OCI-LY7 (cell line): Measurements from ENCODE around the gene SPEN. TPM values are rescaled to one million over a fixed set of nuclear protein-coding genes. Genes with fewer than 3 reads are reported as not detected.

Experiments
- BruUV-seq: library from RNA; stranded (reverse); fragments of 400-500 nt; replicated peaks from 2 replicates; lab custom pipeline; 2021; lab: Mats Ljungman, UMichigan
- CTCF ChIA-PET: fragments of 300-600 bp; sonication (Branson Sonifier 250); formaldehyde crosslinking; loops from one replicate; lab custom pipeline; 2022; ENCODE audit warnings: antibody characterized with exemption; ENCODE audit not compliant: unreplicated experiment; lab: Charles Lee
- POLR2A ChIA-PET: fragments of 300-600 bp; sonication (Branson Sonifier 250); formaldehyde crosslinking; loops from one replicate; lab custom pipeline; 2022; ENCODE audit warnings: antibody characterized with exemption; lab: Charles Lee
- DNase-seq: peaks from one replicate; pipeline ENCODE4 v3.0.0-alpha.2; 2015; ENCODE audit warnings: low spot score
- H2AFZ ChIP-seq: fragments of 200-600 bp; sonication (generic), shearing (Covaris generic); 2 replicates; pipeline ENCODE4 v1.6.1; 2014; ENCODE audit warnings: mild to moderate bottlenecking, antibody characterized with exemption, low read length, moderate library complexity
- H3K27ac ChIP-seq: fragments of 200-600 bp; sonication (generic); 2 replicates; pipeline ENCODE4 v1.5.1; 2014; ENCODE audit warnings: mixed run types, low read depth, mild to moderate bottlenecking, moderate library complexity, low read length, inconsistent platforms; ENCODE audit not compliant: poor library complexity, severe bottlenecking
- H3K36me3 ChIP-seq: fragments of 200-600 bp; sonication (generic); 2 replicates; pipeline ENCODE4 v1.6.1; 2014; ENCODE audit warnings: mild to moderate bottlenecking, antibody characterized with exemption, low read length, moderate library complexity, mixed read lengths; ENCODE audit not compliant: insufficient read depth
- H3K4me1 ChIP-seq: fragments of 200-600 bp; sonication (generic); 2 replicates; pipeline ENCODE4 v1.5.1; 2014; ENCODE audit warnings: mild to moderate bottlenecking, low read length; ENCODE audit not compliant: insufficient read depth, poor library complexity, severe bottlenecking
- H3K4me2 ChIP-seq: fragments of 200-600 bp; sonication (generic); 2 replicates; pipeline ENCODE4 v1.6.1; 2014; ENCODE audit warnings: mild to moderate bottlenecking, low read length
- H3K4me3 ChIP-seq: fragments of 200-600 bp; sonication (generic); 2 replicates; pipeline ENCODE4 v1.5.1; 2014; ENCODE audit warnings: mild to moderate bottlenecking, low read depth, low read length; ENCODE audit not compliant: poor library complexity, severe bottlenecking
- H3K79me2 ChIP-seq: fragments of 200-600 bp; sonication (generic); 2 replicates; pipeline ENCODE4 v1.6.1; 2016; ENCODE audit warnings: low read depth, mild to moderate bottlenecking, low read length, moderate library complexity, mixed read lengths; ENCODE audit not compliant: insufficient read depth
- H3K9me2 ChIP-seq: fragments of 200-600 bp; sonication (generic); 2 replicates; pipeline ENCODE4 v1.6.1; 2016; ENCODE audit warnings: mild to moderate bottlenecking, low read length, mixed read lengths; ENCODE audit not compliant: insufficient read depth
- H3K9me3 ChIP-seq: fragments of 200-600 bp; sonication (generic); 2 replicates; pipeline ENCODE4 v1.6.1; 2014; ENCODE audit warnings: mild to moderate bottlenecking, mixed run types, low read length, mixed read lengths
- H4K20me1 ChIP-seq: fragments of 200-600 bp; sonication (generic); 2 replicates; pipeline ENCODE4 v1.6.1; 2014; ENCODE audit warnings: mild to moderate bottlenecking, antibody characterized with exemption, low read length, moderate library complexity, mixed read lengths; ENCODE audit not compliant: insufficient read depth
- CTCF ChIP-seq: fragments of 200-600 bp; sonication (generic); conservative IDR thresholded peaks from 2 replicates; pipeline ENCODE4 v1.5.1; 2014; ENCODE audit warnings: mild to moderate bottlenecking, antibody characterized with exemption, low read length, moderate library complexity, mixed read lengths
- EZH2phosphoT487 ChIP-seq: fragments of 200-600 bp; sonication (generic); IDR thresholded peaks from 2 replicates; pipeline ENCODE4 v1.6.1; 2018; ENCODE audit warnings: low read depth, borderline replicate concordance, mild to moderate bottlenecking, mixed run types, antibody characterized with exemption, low read length, moderate library complexity, mixed read lengths
- intact Hi-C: fragments of 100-400 bp; cut with micrococcal nuclease; formaldehyde crosslinking; loops from one replicate; pipeline ENCODE4 v1.10.0; 2022; ENCODE audit not compliant: unreplicated experiment
- total RNA-seq, 2 experiments: library from RNA; depleted of rRNA in 1 of 2; stranded (reverse); fragments of >200 nt in 1 of 2; shearing (Covaris generic) in 1 of 2; gene quantifications; 2 replicates each; pipeline ENCODE4 v1.2.3, GENCODE V29; 2014 to 2022

Gene SPEN
- total RNA-seq, 2 experiments from 2014 or later = 40.7 to 87.1 TPM

- H3K4me2 ChIP-seq = peak overlapping the region; percentile 68
- CTCF ChIA-PET = no interaction called here
Measured at GRCh38 chr1:15830258-15830657, 17.2 kb upstream of the SPEN start.

GRCh38 chr1:15833069-15833679 is 14.3 kb upstream of the SPEN start:
- peak overlapping the region; percentile 75 for H3K4me3 ChIP-seq
- H3K4me2 ChIP-seq = peak overlapping the region; percentile 91
- H3K36me3 ChIP-seq = peaks cover 6% of the 10 kb centered on the region; the same call in 1 of the 2 replicates
- peaks cover 66% of the 10 kb centered on the region for H3K4me1 ChIP-seq
- TF ChIP-seq EZH2phosphoT487 = no peak
- no peak for TF ChIP-seq CTCF
- no peaks in the 10 kb centered on the region for H3K9me3 ChIP-seq
- no peak for DNase-seq
- CTCF ChIA-PET = interaction anchor here (0.5 to 0.9 kb wide), 2 partner anchors 9 to 32 kb away, joined by 3 to 4 read pairs; no protein-coding TSS in a partner anchor
- H3K27ac ChIP-seq = peak overlapping the region; percentile 97
- H4K20me1 ChIP-seq = no peaks in the 10 kb centered on the region
- H3K79me2 ChIP-seq = peaks cover 33% of the 10 kb centered on the region
- intact Hi-C loops = no loop called here
- H3K9me2 ChIP-seq = no peaks in the 10 kb centered on the region
- BruUV-seq = no TSS peak
- no peak overlapping the region for H2AFZ ChIP-seq
- POLR2A ChIA-PET = interaction anchor here (0.6 to 3.7 kb wide), 12 partner anchors 10 to 414 kb away, joined by 3 to 68 read pairs (median 4); partner anchors contain the start of genes SPEN and UQCRHL

More at GRCh38 chr1:15830258-15830657, 17.2 kb upstream of the SPEN start:
- peak; percentile 49; the same call in 1 of the 2 replicates for TF ChIP-seq CTCF
- no peak for TF ChIP-seq EZH2phosphoT487
- DNase-seq = no peak
- Histone ChIP-seq H3K4me1 (peaks cover 64% of the 10 kb centered on the region), H3K27ac (peak overlapping the region; percentile 48), H2AFZ (peak overlapping the region; percentile 45; the same call in 1 of the 2 replicates), H3K9me2 (no peaks in the 10 kb centered on the region), H3K9me3 (no peaks in the 10 kb centered on the region), H3K4me3 (peak overlapping the region; percentile 51), H3K79me2 (peaks cover 33% of the 10 kb centered on the region), H3K36me3 (peaks cover 6% of the 10 kb centered on the region; the same call in 1 of the 2 replicates), H4K20me1 (no peaks in the 10 kb centered on the region)
- intact Hi-C loops = no loop called here
- POLR2A ChIA-PET = interaction anchor here (0.6 to 1.6 kb wide), 3 partner anchors 13 to 14 kb away, joined by 3 to 4 read pairs (median 4); no protein-coding TSS in a partner anchor
- BruUV-seq = no TSS peak
